ENCODE measurements around the gene DUSP21. TPM values are rescaled to one million over a fixed set of nuclear protein-coding genes. Genes with fewer than 3 reads are reported as not detected.

Gene DUSP21
- total RNA-seq, 2 donors from 2014 or later, result not detected

- DNase-seq (ENCODE audit: low spot score), result no peak
- Mint-ChIP-seq H3K27ac (peak overlapping the region in 1 of 2 donors; percentile 85), H3K36me3 (no peaks in the 10 kb centered on the region), H3K4me3 (peak overlapping the region; percentile 75), H3K4me1 (ENCODE audit: low read depth in 2 of 2) (peaks cover 6 to 22% of the 10 kb centered on the region in 2 donors), H3K9me3 (no peaks in the 10 kb centered on the region), H3K27me3 (no peaks in the 10 kb centered on the region)
- ATAC-seq, result no peak
Observed at GRCh38 chrX:44871114-44871645, 27.4 kb downstream of the DUSP21 start.

- Mint-ChIP-seq H3K4me1 (ENCODE audit: low read depth in 2 of 2) (peaks cover 6 to 22% of the 10 kb centered on the region in 2 donors), H3K9me3 (no peaks in the 10 kb centered on the region), H3K36me3 (no peaks in the 10 kb centered on the region), H3K27ac (peak overlapping the region; percentile 84 to 96), H3K4me3 (peak overlapping the region; percentile 78), H3K27me3 (no peaks in the 10 kb centered on the region)
- ATAC-seq (peak in 1 of 2 donors; percentile 47), DNase-seq (ENCODE audit: low spot score) (peak; percentile 61)
Observed at GRCh38 chrX:44871931-44872820, 28.4 kb downstream of the DUSP21 start.

- Mint-ChIP-seq H3K9me3 (no peaks in the 10 kb centered on the region), H3K4me3 (peak within 1 kb of the TSS; percentile 93), H3K27me3 (no peaks in the 10 kb centered on the region), H3K27ac (peak within 1 kb of the TSS; percentile 84 to 96), H3K4me1 (ENCODE audit: low read depth in 2 of 2) (peaks cover 6 to 25% of the 10 kb centered on the region in 2 donors), H3K36me3 (no peaks in the 10 kb centered on the region)
- peak; percentile 94 to 96 for ATAC-seq
- DNase-seq (ENCODE audit: low spot score), result peak; percentile 100
Observed at GRCh38 chrX:44872821-44873414, 29.1 kb downstream of the DUSP21 start, which contains the start of gene KDM6A. TSS of gene KDM6A (plus strand) at chrX:44873188. CDS start at chrX:44873552, 364 bp downstream.

- Mint-ChIP-seq H3K27ac (peak overlapping the region; percentile 84 to 96), H3K4me1 (ENCODE audit: low read depth in 2 of 2) (peaks cover 6 to 25% of the 10 kb centered on the region in 2 donors), H3K4me3 (peak overlapping the region; percentile 93), H3K9me3 (no peaks in the 10 kb centered on the region), H3K36me3 (no peaks in the 10 kb centered on the region), H3K27me3 (no peaks in the 10 kb centered on the region)
- ATAC-seq (peak; percentile 11 to 37), DNase-seq (ENCODE audit: low spot score) (peak; percentile 79)
Observed at GRCh38 chrX:44873415-44874276, 29.8 kb downstream of the DUSP21 start.

GRCh38 chrX:44874420-44875184 lies 30.8 kb downstream of the DUSP21 start:
- Mint-ChIP-seq H3K36me3 (no peaks in the 10 kb centered on the region), H3K4me1 (ENCODE audit: low read depth in 2 of 2) (peaks cover 6 to 28% of the 10 kb centered on the region in 2 donors), H3K27me3 (no peaks in the 10 kb centered on the region), H3K9me3 (no peaks in the 10 kb centered on the region), H3K27ac (peak overlapping the region; percentile 84 to 96), H3K4me3 (peak overlapping the region; percentile 93)
- ATAC-seq, result no peak
- DNase-seq (ENCODE audit: low spot score), result no peak

GRCh38 chrX:44875185-44875489 lies 31.3 kb downstream of the DUSP21 start:
- Mint-ChIP-seq H3K4me1 (ENCODE audit: low read depth in 2 of 2) (peaks cover 6 to 28% of the 10 kb centered on the region in 2 donors), H3K36me3 (no peaks in the 10 kb centered on the region), H3K9me3 (no peaks in the 10 kb centered on the region), H3K4me3 (peak overlapping the region; percentile 93), H3K27ac (peak overlapping the region; percentile 84 to 96), H3K27me3 (no peaks in the 10 kb centered on the region)
- DNase-seq (ENCODE audit: low spot score) (no peak), ATAC-seq (no peak)

GRCh38 chrX:44876086-44876485 lies 32.3 kb downstream of the DUSP21 start:
- H3K27me3 Mint-ChIP-seq, result no peaks in the 10 kb centered on the region
- H3K9me3 Mint-ChIP-seq, result no peaks in the 10 kb centered on the region
- ATAC-seq (no peak), DNase-seq (ENCODE audit: low spot score) (no peak)
- peaks cover 4 to 33% of the 10 kb centered on the region in 2 donors for H3K4me1 Mint-ChIP-seq (ENCODE audit: low read depth in 2 of 2)
- H3K27ac Mint-ChIP-seq, result peak overlapping the region; percentile 84 to 96
- H3K4me3 Mint-ChIP-seq, result peak overlapping the region; percentile 93
- no peaks in the 10 kb centered on the region for H3K36me3 Mint-ChIP-seq

- Mint-ChIP-seq H3K36me3 (no peaks in the 10 kb centered on the region), H3K9me3 (no peaks in the 10 kb centered on the region), H3K27ac (no peak overlapping the region), H3K4me3 (no peak overlapping the region), H3K27me3 (no peaks in the 10 kb centered on the region), H3K4me1 (ENCODE audit: low read depth in 2 of 2) (peaks cover 0 to 33% of the 10 kb centered on the region in 2 donors)
- no peak for ATAC-seq
- no peak for DNase-seq (ENCODE audit: low spot score)
Observed at GRCh38 chrX:44876767-44877166, 32.9 kb downstream of the DUSP21 start.

- Mint-ChIP-seq H3K9me3 (no peaks in the 10 kb centered on the region), H3K4me3 (no peak overlapping the region)
- DNase-seq (ENCODE audit: low spot score), result no peak
Observed at GRCh38 chrX:44878780-44879179, 35.0 kb downstream of the DUSP21 start.

GRCh38 chrX:44881549-44881948 lies 37.7 kb downstream of the DUSP21 start:
- no peak overlapping the region for H3K27ac Mint-ChIP-seq

More at GRCh38 chrX:44878780-44879179, 35.0 kb downstream of the DUSP21 start:
- no peaks in the 10 kb centered on the region for H3K36me3 Mint-ChIP-seq
- no peak for ATAC-seq
- peaks cover 8 to 45% of the 10 kb centered on the region in 2 donors for H3K4me1 Mint-ChIP-seq (ENCODE audit: low read depth in 2 of 2)
- no peaks in the 10 kb centered on the region for H3K27me3 Mint-ChIP-seq
- no peak overlapping the region for H3K27ac Mint-ChIP-seq

GRCh38 chrX:44882635-44883034 lies 38.8 kb downstream of the DUSP21 start:
- Mint-ChIP-seq H3K4me1 (ENCODE audit: low read depth in 2 of 2) (peaks cover 18 to 48% of the 10 kb centered on the region in 2 donors), H3K27me3 (no peaks in the 10 kb centered on the region), H3K4me3 (no peak overlapping the region), H3K9me3 (no peaks in the 10 kb centered on the region), H3K36me3 (no peaks in the 10 kb centered on the region), H3K27ac (no peak overlapping the region)
- no peak for DNase-seq (ENCODE audit: low spot score)
- no peak for ATAC-seq

More at GRCh38 chrX:44881549-44881948, 37.7 kb downstream of the DUSP21 start:
- ATAC-seq (no peak), DNase-seq (ENCODE audit: low spot score) (no peak)
- Mint-ChIP-seq H3K9me3 (no peaks in the 10 kb centered on the region), H3K4me1 (ENCODE audit: low read depth in 2 of 2) (peaks cover 18 to 43% of the 10 kb centered on the region in 2 donors), H3K27me3 (no peaks in the 10 kb centered on the region), H3K4me3 (no peak overlapping the region), H3K36me3 (no peaks in the 10 kb centered on the region)

GRCh38 chrX:44884944-44885343 lies 41.1 kb downstream of the DUSP21 start:
- H3K27me3 Mint-ChIP-seq, result no peaks in the 10 kb centered on the region
- no peaks in the 10 kb centered on the region for H3K9me3 Mint-ChIP-seq
- H3K4me3 Mint-ChIP-seq, result no peak overlapping the region
- no peak overlapping the region for H3K27ac Mint-ChIP-seq
- DNase-seq (ENCODE audit: low spot score) (no peak), ATAC-seq (no peak)
- no peaks in the 10 kb centered on the region for H3K36me3 Mint-ChIP-seq
- peaks cover 21 to 43% of the 10 kb centered on the region in 2 donors for H3K4me1 Mint-ChIP-seq (ENCODE audit: low read depth in 2 of 2)
